Breast epithelium (tissue), 3 donors: ENCODE measurements around the gene SNX25.

Source experiments
- CTCF ChIP-seq, 3 donors: fragments of 450-650 bp; IDR thresholded peaks; one replicate each; pipeline ENCODE4 v1.5.1; 2016 to 2017; ENCODE audit warnings: antibody characterized with exemption in 3 of 3, mild to moderate bottlenecking in 3 of 3, moderate library complexity in 3 of 3
- POLR2A ChIP-seq: fragments of 450-650 bp; IDR thresholded peaks from one replicate; pipeline ENCODE4 v1.6.1; 2016; ENCODE audit warnings: antibody characterized with exemption, mild to moderate bottlenecking, moderate library complexity
- POLR2AphosphoS5 ChIP-seq, 3 donors: sonication (generic); formaldehyde crosslinking; IDR thresholded peaks; one replicate each; pipeline ENCODE4 v1.6.1; 2017; ENCODE audit warnings: antibody characterized with exemption in 3 of 3

GRCh38 chr4:185341841-185342240 lies 132.4 kb downstream of the SNX25 start:
- no peak for TF ChIP-seq CTCF (IDR thresholded peaks at IDR 0.05)
- TF ChIP-seq POLR2A, result no peak
- no peak for TF ChIP-seq POLR2AphosphoS5 (IDR thresholded peaks at IDR 0.05)
